ENCODE measurements around the gene RAN. TPM values are rescaled to one million over a fixed set of nuclear protein-coding genes. Genes with fewer than 3 reads are reported as not detected.

RAN gene
- total RNA-seq, 1 experiment from 2014 or later, result 1,968 TPM

GRCh38 chr12:130860311-130860710, 11.6 kb upstream of the RAN start:
- H3T11ph ChIP-seq (ENCODE audit: low read length), result no peak overlapping the region
- H3K9me3 ChIP-seq (ENCODE audit: control insufficient read depth, low read depth, low read length), result peaks cover 4% of the 10 kb centered on the region
- H2BK12ac ChIP-seq (ENCODE audit: insufficient read length, low read depth, low read length), result no peak overlapping the region
- no peaks in the 10 kb centered on the region for H3K79me1 ChIP-seq (ENCODE audit: insufficient read depth, low read depth, low read length, poor library complexity, severe bottlenecking)
- H4K8ac ChIP-seq (replicated peaks; ENCODE audit: insufficient read length, low read depth, low read length), result no peak overlapping the region
- no CpG with 5 or more reads among the region's 9 CpGs for WGBS (ENCODE audit: extremely low coverage, insufficient read length, low lambda C conversion rate)
- no peak for DNase-seq
- no peaks in the 10 kb centered on the region for H4K20me1 ChIP-seq (ENCODE audit: control insufficient read depth, insufficient read depth, insufficient read length)
- peaks cover 6 to 22% (median 11%) of the 10 kb centered on the region in 3 experiments for H3K36me3 Mint-ChIP-seq (ENCODE audit: insufficient read depth in 1 of 3, low read depth in 3 of 3)
- H3K79me2 ChIP-seq (ENCODE audit: insufficient read depth, low read length), result no peaks in the 10 kb centered on the region
- no peak overlapping the region for H3K14ac ChIP-seq (ENCODE audit: insufficient read depth, low read length)
- peaks cover 12 to 14% of the 10 kb centered on the region in 2 experiments for H3K4me1 Mint-ChIP-seq
- no peak overlapping the region for H2BK120ac ChIP-seq (ENCODE audit: low read depth, low read length, poor library complexity, severe bottlenecking)
- H3K27me3 Mint-ChIP-seq (ENCODE audit: low read depth), result no peaks in the 10 kb centered on the region; the same call in 1 of the 2 replicates
- no peak overlapping the region for H3K27ac Mint-ChIP-seq
- no peak overlapping the region for H2BK5ac ChIP-seq (ENCODE audit: insufficient read length, low read length)
- H3K18ac ChIP-seq (ENCODE audit: insufficient read length, low read depth, low read length), result no peak overlapping the region
- no peak for TF ChIP-seq CTCF (conservative IDR thresholded peaks at IDR 0.05)
- no peak overlapping the region for H3K4me3 Mint-ChIP-seq
- no peak overlapping the region for H4K91ac ChIP-seq (ENCODE audit: insufficient read length, low read depth, low read length)
- no peak overlapping the region for H3K9ac ChIP-seq (ENCODE audit: extremely low read depth, insufficient read length, low read length)
- H3K4ac ChIP-seq (ENCODE audit: low read depth, low read length), result no peak overlapping the region
- no peak overlapping the region for H2BK20ac ChIP-seq (ENCODE audit: low read depth, low read length, poor library complexity, severe bottlenecking)
- no peaks in the 10 kb centered on the region for H3K23me2 ChIP-seq (ENCODE audit: insufficient read length, low read depth, low read length, poor library complexity, severe bottlenecking)
- no peak overlapping the region for H2AK5ac ChIP-seq (ENCODE audit: insufficient read length, low read length)
- H3K9me3 Mint-ChIP-seq, result peaks cover 12 to 22% of the 10 kb centered on the region in 2 experiments
- H2BK15ac ChIP-seq (ENCODE audit: low read depth, low read length), result no peak overlapping the region
- H3K23ac ChIP-seq (ENCODE audit: insufficient read length, low read depth, low read length), result no peak overlapping the region
- no peaks in the 10 kb centered on the region for H3K4me1 ChIP-seq (ENCODE audit: insufficient read depth, low read length)
- no peak overlapping the region for H3K56ac ChIP-seq (ENCODE audit: insufficient read length, low read depth, low read length)
- H4K5ac ChIP-seq (ENCODE audit: insufficient read length, low read depth, low read length), result no peak overlapping the region
- no peak overlapping the region for H2AFZ ChIP-seq (ENCODE audit: low read length)
- no peak overlapping the region for H3K4me2 ChIP-seq (ENCODE audit: insufficient read depth, insufficient read length, low read length)
- no peak overlapping the region for H3K27ac ChIP-seq (ENCODE audit: insufficient read length, low read depth, low read length)
- H3K27me3 ChIP-seq (ENCODE audit: insufficient read depth, low read length), result no peaks in the 10 kb centered on the region
